ENCODE results near the gene ASIC1.

The ASIC1 gene

DNA sequence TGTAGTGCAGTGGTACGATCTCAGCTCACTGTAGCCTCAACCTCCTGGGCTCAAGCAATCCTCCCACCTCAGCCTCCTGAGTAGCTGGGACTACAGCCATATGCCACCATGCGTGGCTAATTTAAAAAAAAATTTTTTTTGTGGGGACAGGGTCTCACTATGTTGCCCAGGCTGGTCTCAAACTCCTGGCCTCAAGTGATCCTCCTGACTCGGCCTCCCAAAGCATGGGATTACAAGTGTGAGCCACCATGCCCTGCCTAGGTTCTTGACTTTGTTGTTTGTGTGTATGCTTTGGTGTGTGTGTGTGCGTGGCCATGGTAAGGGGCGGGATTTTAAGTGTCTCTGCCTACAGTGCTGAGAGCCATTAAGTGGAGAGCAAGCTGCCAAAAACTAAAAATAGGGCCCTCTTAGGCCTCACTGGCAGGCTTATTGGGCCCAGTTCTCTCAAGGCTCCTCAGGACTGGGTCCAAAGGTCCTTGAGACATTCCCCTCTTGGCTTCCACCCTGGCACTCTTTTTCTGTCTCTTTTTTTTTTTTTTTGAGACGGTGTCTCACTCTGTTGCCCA is 59.7 kb downstream of the ASIC1 start:
- CTCF ChIA-PET = interaction anchor here (1.3 to 2.0 kb wide), 2 partner anchors 15 to 29 kb away, joined by 3 to 13 read pairs; no protein-coding TSS in a partner anchor
- Mint-ChIP-seq H3K27me3 (no peaks in the 10 kb centered on the region), H3K4me1 (peaks cover 29% of the 10 kb centered on the region), H3K27ac (no peak overlapping the region), H3K9me3 (no peaks in the 10 kb centered on the region), H3K36me3 (peaks cover 37% of the 10 kb centered on the region), H3K4me3 (no peak overlapping the region)
- DNase-seq = no peak

DNA sequence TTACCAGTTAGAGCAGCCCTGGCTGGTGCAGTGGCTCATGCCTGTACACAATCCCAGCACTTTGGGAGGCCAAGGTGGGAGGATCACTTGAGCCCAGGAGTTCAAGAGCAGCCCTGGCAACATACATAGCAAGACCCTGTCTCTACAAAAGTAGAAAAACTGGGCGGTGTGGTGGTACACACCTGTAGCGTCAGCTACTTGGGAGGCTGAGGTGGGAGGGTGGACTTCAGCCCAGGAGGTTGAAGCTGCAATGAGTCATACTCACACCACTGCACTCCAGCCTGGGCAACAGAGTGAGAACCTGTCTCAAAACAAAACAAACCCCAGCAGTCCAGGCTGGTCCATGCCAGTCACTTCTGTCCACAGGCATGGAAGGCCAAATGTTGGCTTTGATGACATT is 62.0 kb downstream of the ASIC1 start:
- no peak overlapping the region for H3K27ac Mint-ChIP-seq
- peaks cover 40% of the 10 kb centered on the region for H3K36me3 Mint-ChIP-seq
- DNase-seq = no peak
- H3K4me3 Mint-ChIP-seq = no peak overlapping the region
- H3K9me3 Mint-ChIP-seq = no peaks in the 10 kb centered on the region
- H3K27me3 Mint-ChIP-seq = no peaks in the 10 kb centered on the region
- CTCF ChIA-PET = interaction anchor here (0.7 to 1.1 kb wide), 2 partner anchors 9 to 32 kb away, joined by 3 read pairs; no protein-coding TSS in a partner anchor
- H3K4me1 Mint-ChIP-seq = peaks cover 19% of the 10 kb centered on the region

DNA sequence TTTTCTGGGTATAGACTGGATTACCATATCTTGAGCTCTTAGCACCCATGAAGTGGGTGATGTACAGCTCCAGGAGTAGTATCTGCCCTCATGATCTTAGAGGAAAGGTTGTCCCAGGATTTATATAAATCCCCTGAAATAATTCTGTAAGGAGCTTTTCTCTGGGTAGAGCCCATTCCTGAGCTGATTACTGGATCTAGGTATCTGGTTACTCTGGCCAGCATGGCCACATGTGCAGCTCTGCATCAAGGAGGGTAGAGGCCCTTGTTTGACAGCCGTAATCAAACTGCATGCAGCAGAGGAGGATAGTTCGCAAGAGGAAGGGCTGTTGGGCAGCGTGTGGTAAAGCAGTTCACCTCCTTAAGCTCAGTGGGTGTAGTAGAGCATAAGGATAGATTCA is 63.1 kb downstream of the ASIC1 start:
- Mint-ChIP-seq H3K9me3 (no peaks in the 10 kb centered on the region), H3K4me1 (peaks cover 24% of the 10 kb centered on the region), H3K36me3 (peaks cover 38% of the 10 kb centered on the region), H3K4me3 (no peak overlapping the region), H3K27ac (no peak overlapping the region), H3K27me3 (no peaks in the 10 kb centered on the region)
- CTCF ChIA-PET = interaction anchor here (1.0 to 3.4 kb wide), 3 partner anchors 9 to 12 kb away, joined by 3 to 18 read pairs (median 4); partner anchors contain the start of gene COX14
- DNase-seq = no peak

DNA sequence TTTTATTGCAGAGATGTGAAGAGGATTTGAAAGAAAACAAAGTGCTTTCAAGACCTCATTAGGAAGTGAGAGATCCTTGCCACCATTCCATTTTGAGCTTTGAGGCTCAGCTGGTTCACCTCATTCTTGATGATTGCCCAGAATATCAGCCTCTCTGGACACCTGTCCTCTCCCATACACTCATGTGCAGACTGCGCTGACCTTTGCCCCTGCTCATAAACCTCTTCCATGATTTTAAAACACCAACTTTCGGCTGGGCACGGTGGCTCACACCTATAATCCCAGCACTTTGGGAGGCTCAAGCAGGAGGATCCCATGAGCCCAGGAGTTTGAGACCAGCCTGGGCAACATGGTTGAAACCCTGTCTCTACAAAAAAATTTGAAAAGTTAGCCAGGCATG is 63.6 kb downstream of the ASIC1 start:
- H3K27ac Mint-ChIP-seq = no peak overlapping the region
- no peak for DNase-seq
- H3K4me3 Mint-ChIP-seq = no peak overlapping the region
- peaks cover 37% of the 10 kb centered on the region for H3K36me3 Mint-ChIP-seq
- CTCF ChIA-PET = interaction anchor here (1.0 to 3.4 kb wide), 3 partner anchors 9 to 11 kb away, joined by 3 to 18 read pairs (median 4); partner anchors contain the start of gene COX14
- H3K9me3 Mint-ChIP-seq = no peaks in the 10 kb centered on the region
- peaks cover 24% of the 10 kb centered on the region for H3K4me1 Mint-ChIP-seq
- no peaks in the 10 kb centered on the region for H3K27me3 Mint-ChIP-seq

DNA sequence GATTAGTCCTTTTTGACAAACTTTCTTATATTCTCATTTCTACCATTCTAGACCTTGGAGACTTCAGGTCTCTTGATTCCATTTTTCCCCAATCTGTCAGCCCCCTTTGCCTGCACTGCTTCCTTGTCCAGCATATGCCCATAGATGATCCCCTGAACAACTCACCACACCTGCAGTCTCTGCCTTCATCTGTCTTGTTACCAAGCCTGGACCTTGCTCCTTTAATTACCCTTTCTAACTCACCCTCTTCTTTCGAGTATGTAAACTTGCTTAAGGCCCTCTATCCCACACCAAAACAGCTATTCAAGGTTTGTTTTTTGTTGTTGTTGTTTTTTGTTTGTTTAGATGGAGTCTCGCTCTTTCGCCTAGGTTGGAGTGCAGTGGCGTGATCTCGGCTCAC is 64.2 kb downstream of the ASIC1 start:
- peaks cover 31% of the 10 kb centered on the region for H3K36me3 Mint-ChIP-seq
- no peaks in the 10 kb centered on the region for H3K9me3 Mint-ChIP-seq
- peaks cover 19% of the 10 kb centered on the region for H3K4me1 Mint-ChIP-seq
- H3K27me3 Mint-ChIP-seq = no peaks in the 10 kb centered on the region
- H3K4me3 Mint-ChIP-seq = no peak overlapping the region
- no peak overlapping the region for H3K27ac Mint-ChIP-seq
- DNase-seq = no peak
- CTCF ChIA-PET = interaction anchor here (1.3 to 3.4 kb wide), 2 partner anchors 10 kb away, joined by 3 to 18 read pairs; partner anchors contain the start of gene COX14

DNA sequence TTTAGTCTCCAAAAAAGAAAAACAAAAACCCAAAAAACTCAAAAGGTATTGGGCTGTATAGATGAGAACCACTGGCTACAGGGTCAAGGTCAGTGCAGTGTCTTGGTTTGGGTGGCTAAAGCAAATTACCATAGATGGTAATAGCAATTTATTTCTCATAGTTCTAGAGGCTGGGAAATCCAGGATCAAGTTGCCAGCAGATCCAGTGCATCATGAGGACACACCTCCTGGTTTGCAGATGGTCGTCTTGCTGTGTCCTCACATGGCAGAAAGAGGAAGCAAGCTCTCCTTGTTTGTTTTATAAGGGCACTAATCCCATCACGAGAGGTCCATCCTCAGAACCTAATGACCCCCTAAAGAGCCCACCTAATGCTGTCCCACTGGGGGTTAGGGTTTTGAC is 65.8 kb downstream of the ASIC1 start:
- no peaks in the 10 kb centered on the region for H3K9me3 Mint-ChIP-seq
- H3K36me3 Mint-ChIP-seq = peaks cover 27% of the 10 kb centered on the region
- no peak for DNase-seq
- H3K4me1 Mint-ChIP-seq = peaks cover 17% of the 10 kb centered on the region
- H3K27me3 Mint-ChIP-seq = no peaks in the 10 kb centered on the region
- CTCF ChIA-PET = interaction anchor here (1.3 to 1.6 kb wide), 2 partner anchors 9 to 12 kb away, joined by 3 to 5 read pairs; partner anchors contain the start of gene COX14
- no peak overlapping the region for H3K27ac Mint-ChIP-seq
- no peak overlapping the region for H3K4me3 Mint-ChIP-seq

DNA sequence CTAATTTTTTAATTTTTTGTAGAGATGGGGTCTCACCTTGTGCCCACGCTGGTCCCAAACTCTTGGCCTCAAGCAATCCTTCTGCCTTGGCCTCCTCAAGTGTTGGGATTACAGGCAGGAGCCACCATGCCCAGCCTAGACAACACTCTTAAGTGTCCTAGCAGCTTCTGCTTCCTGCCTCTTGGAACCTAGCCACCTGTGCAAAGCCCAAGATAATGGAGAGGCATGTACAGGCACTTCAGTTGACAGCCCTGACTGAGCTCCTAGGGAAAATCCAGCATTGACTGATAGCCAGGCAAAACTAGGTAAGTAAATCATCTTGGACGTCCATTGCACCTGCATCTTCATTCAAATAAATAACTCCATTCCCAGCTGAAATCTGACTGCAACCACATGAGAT is 70.2 kb downstream of the ASIC1 start:
- no peak overlapping the region for H3K27ac Mint-ChIP-seq
- no peaks in the 10 kb centered on the region for H3K9me3 Mint-ChIP-seq
- H3K4me3 Mint-ChIP-seq = no peak overlapping the region
- H3K4me1 Mint-ChIP-seq = peaks cover 17% of the 10 kb centered on the region
- CTCF ChIA-PET = interaction anchor here (0.6 to 2.8 kb wide), 5 partner anchors 16 to 73 kb away, joined by 3 to 15 read pairs (median 4); partner anchors contain the start of gene COX14
- no peak for DNase-seq
- H3K36me3 Mint-ChIP-seq = peaks cover 27% of the 10 kb centered on the region
- H3K27me3 Mint-ChIP-seq = no peaks in the 10 kb centered on the region

DNA sequence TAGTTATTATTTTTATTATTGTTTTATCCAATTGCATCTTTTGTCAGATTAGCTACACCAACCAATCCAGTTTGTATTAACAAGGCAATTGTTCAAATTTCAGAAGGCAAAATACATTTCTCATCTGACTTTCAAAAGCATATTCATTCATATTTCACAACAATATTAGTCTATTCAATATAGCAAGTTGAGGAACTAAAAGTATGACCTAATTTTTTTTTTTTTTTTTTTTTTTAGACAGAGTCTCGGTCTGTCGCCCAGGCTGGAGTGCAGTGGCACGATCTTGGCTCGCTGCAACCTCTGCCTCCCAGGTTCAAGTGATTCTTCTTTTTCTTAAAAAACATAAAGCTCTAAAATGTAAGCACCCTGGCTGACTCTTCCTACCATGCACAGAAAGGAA is 71.9 kb downstream of the ASIC1 start:
- Mint-ChIP-seq H3K36me3 (peaks cover 30% of the 10 kb centered on the region), H3K4me3 (no peak overlapping the region), H3K9me3 (no peaks in the 10 kb centered on the region), H3K4me1 (peaks cover 15% of the 10 kb centered on the region), H3K27ac (no peak overlapping the region), H3K27me3 (no peaks in the 10 kb centered on the region)
- no peak for DNase-seq
- CTCF ChIA-PET = interaction anchor here (0.5 to 1.9 kb wide), 5 partner anchors 13 to 204 kb away, joined by 3 to 7 read pairs (median 4); partner anchors contain the start of gene COX14

DNA sequence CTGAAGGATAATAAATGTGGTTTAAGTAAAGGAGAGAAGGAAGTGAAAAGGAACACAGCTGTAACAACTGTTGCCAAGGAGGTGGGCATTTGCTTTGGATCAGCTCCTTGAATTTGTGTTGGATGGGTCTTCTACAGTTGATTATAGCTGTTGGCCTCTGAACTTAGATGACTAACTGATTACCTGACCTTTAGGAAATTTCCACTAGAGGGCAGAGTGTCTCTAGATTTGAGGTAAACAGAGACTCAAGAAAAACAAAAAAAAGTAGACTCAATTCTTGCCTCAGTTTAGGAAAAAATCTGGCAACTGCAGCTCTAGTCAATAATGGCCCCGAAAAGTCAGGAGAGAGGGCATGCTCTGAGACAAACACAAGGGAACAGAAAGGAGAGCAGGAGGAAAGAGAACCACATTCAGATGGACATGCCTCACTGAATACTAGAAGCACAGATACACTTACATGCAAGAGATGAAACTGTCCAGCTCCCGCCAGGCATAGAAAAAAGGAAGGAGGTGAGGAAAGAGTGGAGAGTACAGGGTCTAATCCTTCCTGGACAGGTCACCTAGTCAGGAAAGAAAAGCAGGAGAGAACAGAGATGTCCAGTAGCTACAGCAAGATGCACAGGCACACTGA is 75.2 kb downstream of the ASIC1 start:
- Mint-ChIP-seq H3K9me3 (no peaks in the 10 kb centered on the region), H3K36me3 (peaks cover 40% of the 10 kb centered on the region)
- no peak for DNase-seq

More for the DNA sequence above, 75.2 kb downstream of the ASIC1 start:
- CTCF ChIA-PET = interaction anchor here (0.5 to 3.6 kb wide), 27 partner anchors 10 to 547 kb away, joined by 3 to 24 read pairs (median 4); partner anchors contain the start of genes CERS5, COX14 and LIMA1
- Mint-ChIP-seq H3K27me3 (no peaks in the 10 kb centered on the region), H3K27ac (peak overlapping the region; percentile 9), H3K4me1 (no peaks in the 10 kb centered on the region), H3K4me3 (no peak overlapping the region)

Measured in activated naive CD4-positive, alpha-beta T cell treated with anti-CD3 and anti-CD28 coated beads, Interleukin-2, amount 10 ng/mL, durations not matched to agents 7 days and 5 days (primary cell).